ENCODE results near the gene COL4A5.

DNA sequence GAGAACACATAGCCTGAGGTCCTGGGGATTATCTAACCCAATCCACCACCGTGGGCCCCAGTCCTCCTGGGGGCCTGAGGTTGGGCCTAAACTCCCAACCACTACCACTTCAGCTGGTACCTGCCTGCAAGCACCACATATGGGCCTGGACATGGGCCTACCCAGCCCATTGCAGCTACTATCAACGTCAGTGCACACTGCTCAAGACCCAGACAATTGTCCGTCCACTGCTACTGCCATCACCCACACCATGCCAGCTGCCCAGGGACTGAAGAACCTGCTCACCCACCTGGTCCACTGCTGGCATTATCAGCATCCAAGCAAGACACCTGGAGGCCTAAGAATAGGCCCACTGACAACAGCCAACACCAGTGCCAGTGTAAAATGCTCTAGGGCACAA is 88.1 kb downstream of the COL4A5 start:
- TF ChIP-seq, protein P1, sequence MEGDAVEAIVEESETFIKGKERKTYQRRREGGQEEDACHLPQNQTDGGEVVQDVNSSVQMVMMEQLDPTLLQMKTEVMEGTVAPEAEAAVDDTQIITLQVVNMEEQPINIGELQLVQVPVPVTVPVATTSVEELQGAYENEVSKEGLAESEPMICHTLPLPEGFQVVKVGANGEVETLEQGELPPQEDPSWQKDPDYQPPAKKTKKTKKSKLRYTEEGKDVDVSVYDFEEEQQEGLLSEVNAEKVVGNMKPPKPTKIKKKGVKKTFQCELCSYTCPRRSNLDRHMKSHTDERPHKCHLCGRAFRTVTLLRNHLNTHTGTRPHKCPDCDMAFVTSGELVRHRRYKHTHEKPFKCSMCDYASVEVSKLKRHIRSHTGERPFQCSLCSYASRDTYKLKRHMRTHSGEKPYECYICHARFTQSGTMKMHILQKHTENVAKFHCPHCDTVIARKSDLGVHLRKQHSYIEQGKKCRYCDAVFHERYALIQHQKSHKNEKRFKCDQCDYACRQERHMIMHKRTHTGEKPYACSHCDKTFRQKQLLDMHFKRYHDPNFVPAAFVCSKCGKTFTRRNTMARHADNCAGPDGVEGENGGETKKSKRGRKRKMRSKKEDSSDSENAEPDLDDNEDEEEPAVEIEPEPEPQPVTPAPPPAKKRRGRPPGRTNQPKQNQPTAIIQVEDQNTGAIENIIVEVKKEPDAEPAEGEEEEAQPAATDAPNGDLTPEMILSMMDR (IDR thresholded peaks at IDR 0.05; ENCODE audit: low read depth, low read length, poor library complexity, severe bottlenecking) = no peak
- TF ChIP-seq EZH2phosphoT487 (IDR thresholded peaks at IDR 0.05; ENCODE audit: borderline replicate concordance, low read length) = no peak

Measured in DOHH2 (cell line).